Endothelial cell of umbilical vein (primary cell): ENCODE data around the gene TNKS2. TPM values are rescaled to one million over a fixed set of nuclear protein-coding genes. Genes with fewer than 3 reads are reported as not detected.

Source experiments
- BruUV-seq: library from RNA; stranded (reverse); fragments of 400-500 nt; replicated peaks from 2 replicates; lab custom pipeline; 2021; lab: Mats Ljungman, UMichigan
- CTCF ChIA-PET: fragments of 300-600, 350-600 bp; sonication (Branson Sonifier 250); formaldehyde crosslinking; loops from one replicate; lab custom pipeline; 2021; ENCODE audit warnings: antibody characterized with exemption, inconsistent platforms; lab: Charles Lee
- POLR2A ChIA-PET: fragments of 300-600, 350-600 bp; sonication (Branson Sonifier 250); formaldehyde crosslinking; loops from one replicate; lab custom pipeline; 2021; ENCODE audit warnings: antibody characterized with exemption, inconsistent platforms; lab: Charles Lee
- DNase-seq: peaks from one replicate; pipeline ENCODE4 v3.0.0-alpha.2; 2011; ENCODE audit warnings: low read depth, low spot score
- FAIRE-seq: peaks from 2 replicates; lab custom pipeline; 2011; peaks lifted over from hg19 to GRCh38; lab: Jason Lieb, UNC
- H2AFZ ChIP-seq: 2 replicates; pipeline ENCODE4 v1.6.0; 2012; ENCODE audit warnings: low read depth, low read length, control low read depth, inconsistent platforms
- H3K27ac ChIP-seq: 2 replicates; pipeline ENCODE4 v1.5.1; 2011; ENCODE audit warnings: low read depth, mild to moderate bottlenecking, control low read depth, low read length, moderate library complexity; ENCODE audit not compliant: insufficient read depth
- H3K27me3 ChIP-seq, 2 experiments: 2 replicates each; pipeline versions ENCODE4 v1.6.0 to v1.6.1; 2011; ENCODE audit warnings: low read length in 2 of 2, mixed read lengths in 1 of 2; ENCODE audit not compliant: control insufficient read depth in 2 of 2, insufficient read depth in 2 of 2
- H3K36me3 ChIP-seq, 2 experiments: 2 replicates in 1 of 2; 3 replicates in 1 of 2; pipeline ENCODE4 v1.5.1; 2011; ENCODE audit warnings: low read length in 2 of 2, mild to moderate bottlenecking in 1 of 2, moderate library complexity in 1 of 2; ENCODE audit not compliant: control insufficient read depth in 2 of 2, insufficient read depth in 2 of 2; ENCODE audit errors: extremely low read depth in 1 of 2
- H3K4me1 ChIP-seq: 3 replicates; pipeline ENCODE4 v1.5.1; 2011; ENCODE audit warnings: mild to moderate bottlenecking, low read length; ENCODE audit not compliant: control insufficient read depth, insufficient read depth; ENCODE audit errors: extremely low read depth
- H3K4me2 ChIP-seq: 2 replicates; pipeline ENCODE4 v1.6.1; 2011; ENCODE audit warnings: low read length, control low read depth, mixed read lengths; ENCODE audit not compliant: insufficient read depth
- H3K4me3 ChIP-seq, 3 experiments: fragments of 200-600 bp in 1 of 3; sonication (generic), shearing (Covaris generic) in 1 of 3; replicated peaks in 1 of 3; 2 replicates each; pipeline ENCODE4 v1.5.1; 2011 to 2016; ENCODE audit warnings: control low read depth in 3 of 3, low read length in 3 of 3, mild to moderate bottlenecking in 2 of 3, inconsistent platforms in 1 of 3, low read depth in 1 of 3, moderate library complexity in 1 of 3; ENCODE audit not compliant: insufficient read depth in 1 of 3
- H3K79me2 ChIP-seq: 2 replicates; pipeline ENCODE4 v1.6.0; 2012; ENCODE audit warnings: low read length, inconsistent platforms; ENCODE audit not compliant: control insufficient read depth, insufficient read depth
- H3K9ac ChIP-seq: replicated peaks from 2 replicates; pipeline ENCODE3; 2011; ENCODE audit warnings: low read length, control low read depth; ENCODE audit not compliant: insufficient read depth; ENCODE audit errors: extremely low read depth
- H3K9me1 ChIP-seq: replicated peaks from 3 replicates; pipeline ENCODE4 v1.6.0; 2011; ENCODE audit warnings: mild to moderate bottlenecking, low read length; ENCODE audit not compliant: control insufficient read depth, insufficient read depth; ENCODE audit errors: extremely low read depth
- H3K9me3 ChIP-seq: replicated peaks from 2 replicates; pipeline ENCODE4 v1.5.1; 2012; ENCODE audit warnings: low read length, inconsistent platforms; ENCODE audit not compliant: control insufficient read depth, insufficient read depth
- H4K20me1 ChIP-seq: replicated peaks from 2 replicates; pipeline ENCODE3; 2011; ENCODE audit warnings: mild to moderate bottlenecking, low read length; ENCODE audit not compliant: control insufficient read depth, insufficient read depth; ENCODE audit errors: extremely low read depth
- CTCF ChIP-seq, 2 donors: IDR thresholded peaks; 1 replicate in 1 of 2; 2 replicates in 1 of 2; pipeline ENCODE4 v1.5.1; 2011; ENCODE audit warnings: low read length in 2 of 2, mild to moderate bottlenecking in 2 of 2, moderate library complexity in 2 of 2, control low read depth in 1 of 2, inconsistent platforms in 1 of 2, low read depth in 1 of 2; ENCODE audit not compliant: insufficient read depth in 1 of 2; ENCODE audit errors: extremely low read depth in 1 of 2
- EZH2 ChIP-seq: IDR thresholded peaks from 2 replicates; pipeline ENCODE4 v1.6.1; 2012; ENCODE audit warnings: borderline replicate concordance, low read depth, mild to moderate bottlenecking, moderate library complexity, low read length, inconsistent platforms; ENCODE audit not compliant: severe bottlenecking
- FOS ChIP-seq: IDR thresholded peaks from 2 replicates; pipeline ENCODE4 v1.6.1; 2011; ENCODE audit warnings: mild to moderate bottlenecking, low read length, moderate library complexity, borderline replicate concordance; ENCODE audit not compliant: insufficient read depth
- GATA2 ChIP-seq: IDR thresholded peaks from 2 replicates; pipeline ENCODE4 v1.7.0; 2011; ENCODE audit warnings: low read depth, mild to moderate bottlenecking, moderate library complexity, mixed read lengths, low read length; ENCODE audit not compliant: insufficient read length, insufficient read depth
- JUN ChIP-seq: IDR thresholded peaks from 2 replicates; pipeline ENCODE4 v1.6.1; 2011; ENCODE audit warnings: borderline replicate concordance, low read depth; ENCODE audit not compliant: insufficient read length, insufficient read depth
- MAX ChIP-seq: IDR thresholded peaks from 2 replicates; pipeline ENCODE4 v1.6.1; 2011; ENCODE audit not compliant: insufficient read depth, insufficient read length
- MYC ChIP-seq: IDR thresholded peaks from one replicate; pipeline ENCODE4 v1.6.1; 2011; ENCODE audit warnings: mild to moderate bottlenecking, low read depth, low read length
- POLR2A ChIP-seq: IDR thresholded peaks from 2 replicates; pipeline ENCODE4 v1.6.1; 2012; ENCODE audit warnings: low read depth, mild to moderate bottlenecking, control low read depth, low read length
- POLR2AphosphoS5 ChIP-seq: IDR thresholded peaks from 2 replicates; pipeline ENCODE4 v1.6.1; 2012; ENCODE audit warnings: low read depth, mild to moderate bottlenecking, control low read depth, low read length, moderate library complexity; ENCODE audit not compliant: insufficient read depth
- dilution Hi-C: fragments of 300-500 bp; cut with MboI; formaldehyde crosslinking; loops from one replicate; pipeline ENCODE4 v1.15.0; 2019; ENCODE audit warnings: low sequenced_read_pairs; ENCODE audit not compliant: extremely low pct_ligation_motif_present
- intact Hi-C: fragments of 100-400 bp; cut with micrococcal nuclease; formaldehyde crosslinking; loops from one replicate; pipeline ENCODE4 v1.10.0; 2022
- polyA plus RNA-seq, 4 experiments: library from polyadenylated mRNA; depleted of rRNA in 3 of 4; stranded (reverse) in 3 of 4; unstranded in 1 of 4; fragments of >200 nt; gene quantifications; 2 replicates each; pipeline versions ENCODE4 v1.2.1 to v1.2.3, GENCODE V29; 2011 to 2012; ENCODE audit warnings: missing spikeins in 1 of 4
- total RNA-seq: library from RNA; stranded (reverse); gene quantifications from 2 replicates; pipeline ENCODE4 v1.2.3, GENCODE V29; 2021

Gene TNKS2
- total and polyA plus RNA-seq, 2 donors (not counting 3 experiments of a cell fraction or from before 2014, with no cell fraction given) = 13.6 to 34.0 TPM

GRCh38 chr10:91778485-91778884, 19.7 kb upstream of the TNKS2 start:
- Histone ChIP-seq H4K20me1 (no peaks in the 10 kb centered on the region), H3K36me3 (no peaks in the 10 kb centered on the region), H2AFZ (no peak overlapping the region), H3K27me3 (peaks cover 25 to 51% of the 10 kb centered on the region in 2 experiments), H3K9me1 (no peaks in the 10 kb centered on the region), H3K27ac (no peak overlapping the region), H3K4me2 (no peak overlapping the region), H3K79me2 (no peaks in the 10 kb centered on the region), H3K9ac (no peak overlapping the region), H3K4me1 (no peaks in the 10 kb centered on the region), H3K9me3 (no peaks in the 10 kb centered on the region), H3K4me3 (no peak overlapping the region)
- TF ChIP-seq POLR2AphosphoS5 (no peak), POLR2A (no peak), CTCF (IDR thresholded peaks at IDR 0.05; ENCODE audit: extremely low read depth in 1 of 2, insufficient read depth in 1 of 2, low read depth in 1 of 2, low read length in 2 of 2) (no peak), JUN (no peak), MYC (no peak), EZH2 (no peak), FOS (no peak), GATA2 (no peak), MAX (no peak)
- POLR2A ChIA-PET = no interaction called here
- FAIRE-seq (no peak), DNase-seq (no peak)
- dilution Hi-C loops (no loop called here), intact Hi-C loops (no loop called here)
- CTCF ChIA-PET = interaction anchor here (1.5 kb wide), 1 partner anchor 10 kb away, joined by 3 read pairs; no protein-coding TSS in a partner anchor
- BruUV-seq = no TSS peak
